Measurements from ENCODE around the gene CASD1. TPM values are rescaled to one million over a fixed set of nuclear protein-coding genes. Genes with fewer than 3 reads are reported as not detected.

CASD1 gene
- total RNA-seq, 1 donor from 2014 or later = 22.8 TPM

DNA sequence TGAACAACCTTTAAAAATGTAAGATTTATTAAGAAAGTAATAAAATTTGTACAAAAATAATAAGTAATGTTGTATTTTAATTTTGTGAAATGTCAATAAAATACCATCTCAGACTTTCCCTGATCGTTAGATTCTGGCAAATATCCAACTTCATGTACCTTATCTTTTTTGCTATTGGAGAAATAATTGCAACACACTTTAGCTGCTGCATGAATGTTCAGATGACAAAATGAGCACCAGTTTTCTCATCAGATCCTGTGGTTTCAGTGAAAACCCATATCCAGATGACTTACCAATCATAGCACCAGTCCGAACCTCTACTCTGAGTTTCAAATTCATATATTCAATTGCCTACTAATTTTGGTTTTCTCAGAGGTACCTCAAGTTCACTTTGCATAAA lies 69.9 kb downstream of the CASD1 start:
- no peak for DNase-seq (ENCODE audit: low spot score)

DNA sequence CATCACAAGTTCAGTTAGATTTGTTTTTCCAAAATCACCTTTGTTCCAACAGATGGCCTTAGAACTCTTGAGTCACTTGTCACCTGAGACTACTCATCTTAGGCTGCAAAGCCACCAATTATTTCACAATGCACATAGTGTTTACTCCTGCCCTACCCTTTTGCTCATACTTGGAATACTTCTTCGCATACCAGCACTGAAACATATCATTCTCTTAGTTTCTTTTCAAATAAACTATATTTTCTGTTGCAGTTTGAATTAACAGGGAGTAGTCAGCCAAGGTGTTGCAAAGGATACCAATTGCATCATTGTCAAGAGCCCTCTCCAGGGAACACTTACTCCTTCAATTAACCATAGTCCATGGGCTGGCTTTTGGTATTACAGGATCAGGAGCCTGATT lies 71.0 kb downstream of the CASD1 start:
- peak; percentile 34 for DNase-seq (ENCODE audit: low spot score)

DNA sequence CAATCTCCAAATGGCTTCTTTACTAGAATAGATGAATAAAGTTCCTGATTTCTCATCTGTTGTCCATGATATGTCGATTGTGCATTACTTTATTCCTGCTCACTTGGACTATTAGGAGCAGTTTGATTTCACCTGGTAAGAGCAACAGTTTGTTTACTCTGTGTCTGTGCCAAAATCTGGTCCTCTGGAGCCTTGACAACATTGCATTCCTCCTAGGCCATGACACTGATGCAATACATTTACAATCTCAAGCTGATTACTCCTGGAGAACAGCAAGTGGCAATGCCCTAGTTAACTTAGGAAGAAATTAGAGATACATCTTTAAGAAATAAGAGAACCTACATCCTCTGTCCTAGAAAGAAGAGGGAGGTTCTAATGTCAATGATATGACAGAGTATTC lies 74.5 kb downstream of the CASD1 start:
- DNase-seq (ENCODE audit: low spot score) = peak; percentile 66

DNA sequence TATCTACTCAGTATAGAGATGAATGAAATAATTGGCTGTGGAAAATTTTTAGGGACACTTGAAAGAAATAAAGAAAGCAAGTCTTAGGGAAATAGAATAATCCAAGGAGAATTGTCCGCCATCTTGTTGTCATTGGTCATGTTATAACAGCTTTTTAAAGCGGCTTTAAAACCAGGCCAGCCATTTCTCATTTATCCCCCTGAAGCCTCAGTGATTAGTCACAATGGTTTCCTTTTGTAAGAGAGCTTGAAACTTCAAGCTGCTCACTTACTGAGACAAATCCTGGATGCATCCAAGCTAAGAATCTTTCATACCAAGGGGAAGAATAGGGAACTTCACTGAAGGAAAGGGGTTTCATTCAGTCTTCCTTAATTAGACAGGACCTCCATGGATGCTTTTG lies 78.5 kb downstream of the CASD1 start:
- no peak for DNase-seq (ENCODE audit: low spot score)

DNA sequence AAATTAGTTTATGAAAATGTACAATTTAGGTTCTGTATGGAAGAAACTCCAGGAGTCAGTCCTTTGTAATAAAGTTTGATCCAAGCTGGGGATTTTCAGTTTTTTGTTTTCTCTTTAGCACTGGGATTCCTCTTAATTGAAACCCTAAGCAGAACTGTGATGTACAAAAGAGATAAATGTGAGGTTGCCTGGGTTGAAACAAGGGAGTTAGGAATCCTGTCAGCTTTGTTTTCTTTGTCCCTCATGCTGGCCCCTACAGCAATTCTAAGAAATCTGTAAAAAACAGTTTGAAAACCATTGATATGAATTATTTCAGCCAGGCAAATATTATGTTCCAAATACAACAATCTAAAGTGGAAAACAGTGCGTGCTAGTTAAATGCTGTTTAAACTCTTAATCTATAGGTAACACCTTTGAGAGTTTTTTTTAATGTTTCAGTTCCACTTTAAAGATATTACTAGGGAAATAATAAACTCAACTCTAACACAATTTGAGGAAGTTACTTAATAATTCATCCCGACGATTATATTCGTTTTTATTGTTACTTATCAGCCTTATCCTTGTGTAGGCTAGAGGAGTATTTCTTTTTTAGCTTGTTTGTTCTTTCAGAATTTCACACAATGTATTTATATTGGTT lies 81.0 kb downstream of the CASD1 start:
- DNase-seq (ENCODE audit: low spot score) = no peak

DNA sequence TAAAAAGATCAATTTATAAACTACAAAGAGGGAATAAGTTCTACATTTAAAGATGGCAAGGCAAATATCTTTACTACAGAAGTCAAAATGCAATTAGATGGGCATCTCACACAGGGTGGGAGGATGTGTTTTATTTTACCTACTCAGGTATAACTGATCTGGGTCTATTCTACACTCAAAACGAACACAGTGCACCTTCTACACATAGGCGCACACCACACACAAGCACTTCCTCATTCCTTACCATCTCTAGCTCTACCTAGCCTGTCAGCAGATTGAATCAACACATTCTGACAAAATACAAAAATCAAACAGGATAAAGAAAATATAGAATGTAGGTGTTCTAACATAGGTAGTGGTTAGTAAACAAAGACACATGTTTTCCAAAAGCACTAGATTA lies 81.6 kb downstream of the CASD1 start:
- DNase-seq (ENCODE audit: low spot score) = no peak

DNA sequence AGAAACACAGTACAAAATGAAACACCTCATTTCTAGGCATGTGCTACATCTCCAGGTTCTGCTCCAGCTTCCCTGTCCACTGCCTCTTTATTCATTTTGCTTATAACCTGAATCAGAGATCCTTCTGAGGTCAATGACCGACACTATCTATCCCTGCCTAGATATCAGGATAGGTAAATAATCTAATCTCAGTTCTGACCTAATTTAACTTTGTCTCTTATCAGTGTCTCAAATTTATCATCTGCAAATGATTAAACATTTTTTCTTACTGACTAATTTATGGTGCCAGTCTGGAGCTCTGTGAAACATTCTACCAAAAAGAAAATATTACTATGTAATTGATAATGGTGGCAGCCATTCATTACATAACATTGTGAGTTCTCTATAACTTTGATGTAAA lies 85.3 kb downstream of the CASD1 start:
- peak; percentile 26 for DNase-seq (ENCODE audit: low spot score)

DNA sequence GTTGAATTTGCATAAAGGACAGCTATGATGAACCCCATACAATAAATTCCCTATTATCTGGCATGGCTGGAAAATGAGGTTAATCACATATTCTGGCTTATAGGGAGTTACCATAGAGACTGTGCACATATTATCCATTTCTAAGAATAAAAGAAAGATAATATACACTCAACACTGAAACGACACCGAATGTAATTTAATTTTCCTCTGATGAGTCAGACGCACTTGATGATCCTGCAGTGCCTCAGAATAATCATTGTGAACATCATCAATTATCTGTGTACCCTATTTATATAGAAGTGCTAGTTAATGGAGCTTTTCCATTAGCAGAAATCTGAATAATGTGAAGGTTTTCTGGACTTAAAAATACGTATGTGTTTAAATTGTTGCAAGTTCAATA lies 86.1 kb downstream of the CASD1 start:
- no peak for DNase-seq (ENCODE audit: low spot score)

DNA sequence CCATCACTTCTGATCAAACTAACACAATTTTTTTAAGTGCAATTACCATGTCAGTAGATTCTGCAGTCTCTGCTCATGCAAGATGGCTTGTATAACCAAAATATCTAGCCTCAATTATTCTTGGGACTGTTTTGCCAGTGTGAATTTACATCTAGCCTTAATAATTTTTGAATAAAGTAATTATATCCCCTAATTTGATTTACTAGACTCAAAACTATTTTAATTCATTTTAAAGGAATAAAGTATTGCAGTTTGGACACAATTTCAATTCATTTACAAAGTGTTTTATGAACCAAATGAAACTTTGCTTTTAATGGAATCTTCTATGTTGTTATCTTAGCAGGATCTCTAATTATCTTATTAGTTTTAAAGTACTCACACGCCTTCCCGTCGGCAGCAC lies 90.7 kb downstream of the CASD1 start:
- no peak for DNase-seq (ENCODE audit: low spot score)

DNA sequence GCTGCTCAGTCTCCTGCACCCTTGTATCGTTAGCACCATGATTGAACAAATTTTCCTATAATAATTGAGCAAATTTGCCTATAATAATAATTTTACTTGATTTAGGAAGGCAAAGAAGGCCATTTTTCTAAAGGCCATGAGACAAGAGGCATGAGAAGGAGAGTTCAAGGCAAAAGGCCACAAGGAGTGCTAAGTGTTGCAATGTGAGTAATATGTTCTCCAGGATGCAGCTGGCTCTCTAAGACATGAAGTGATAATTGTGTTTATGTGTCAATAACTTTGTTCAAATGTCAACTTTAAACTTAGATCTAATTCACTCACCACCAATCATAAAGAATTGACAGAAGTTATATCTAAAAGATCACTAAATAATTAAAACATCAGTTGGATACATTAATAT lies 92.6 kb downstream of the CASD1 start:
- DNase-seq (ENCODE audit: low spot score) = no peak

DNA sequence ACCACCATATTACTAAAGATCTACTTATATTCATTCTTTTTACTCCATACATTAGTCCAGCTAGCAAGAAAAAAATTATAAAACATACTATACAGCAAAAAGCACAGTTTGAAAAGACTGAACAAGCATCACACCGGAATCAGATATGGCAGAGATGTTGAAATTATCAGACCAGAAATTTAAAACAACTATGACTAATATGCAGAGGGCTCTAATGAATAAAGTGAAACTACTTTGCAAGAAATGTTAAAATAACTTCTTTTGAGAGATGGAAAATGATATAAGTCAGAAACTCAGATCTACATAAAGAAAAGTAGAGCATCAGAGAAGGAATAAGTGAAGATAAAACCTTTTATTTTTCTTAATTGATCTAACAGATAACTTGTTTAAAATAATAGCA lies 95.4 kb downstream of the CASD1 start:
- no peak for DNase-seq (ENCODE audit: low spot score)

Other genes with a start within 250 kb of the CASD1 start
- 478 TPM for gene COL1A2, start 114.9 kb upstream of the CASD1 start, total RNA-seq
- gene SGCE, start 146.3 kb downstream of the CASD1 start, total RNA-seq = 42.6 TPM